Activated CD4-positive, alpha-beta memory T cell treated with anti-CD3 and anti-CD28 coated beads, Interleukin-2, amount 10 ng/mL, durations not matched to agents 7 days and 5 days (primary cell): ENCODE data around the gene KIAA0319L. TPM values are rescaled to one million over a fixed set of nuclear protein-coding genes. Genes with fewer than 3 reads are reported as not detected.
A peak's percentile ranks its signal among the peaks of the same experiment; 100 is the strongest.

Source experiments
- CTCF ChIA-PET: fragments of 350-600 bp; sonication (Branson Sonifier 250); formaldehyde crosslinking; loops from one replicate; lab custom pipeline; 2021; ENCODE audit warnings: antibody characterized with exemption, inconsistent platforms; lab: Charles Lee
- POLR2A ChIA-PET: fragments of 350-600 bp; sonication (Branson Sonifier 250); formaldehyde crosslinking; loops from one replicate; lab custom pipeline; 2021; ENCODE audit warnings: antibody characterized with exemption; lab: Charles Lee
- DNase-seq: peaks from one replicate; pipeline ENCODE4 v3.0.0-alpha.2; 2020
- H3K27ac Mint-ChIP-seq: one replicate; pipeline ENCODE4 v1.8.0; 2021; ENCODE audit warnings: mild to moderate bottlenecking, mixed read lengths
- H3K27me3 Mint-ChIP-seq: one replicate; pipeline ENCODE4 v1.8.0; 2021; ENCODE audit warnings: mixed read lengths
- H3K36me3 Mint-ChIP-seq: one replicate; pipeline ENCODE4 v1.8.0; 2021; ENCODE audit warnings: low read depth, mixed read lengths
- H3K4me1 Mint-ChIP-seq: one replicate; pipeline ENCODE4 v1.8.0; 2021; ENCODE audit warnings: mixed read lengths
- H3K4me3 Mint-ChIP-seq: one replicate; pipeline ENCODE4 v1.8.0; 2021; ENCODE audit warnings: mild to moderate bottlenecking, mixed read lengths
- H3K9me3 Mint-ChIP-seq: one replicate; pipeline ENCODE4 v1.8.0; 2021; ENCODE audit warnings: mixed read lengths
- total RNA-seq, 2 experiments: library from RNA; stranded (reverse); gene quantifications; one replicate each; pipeline ENCODE4 v1.2.3, GENCODE V29; 2021

KIAA0319L gene
- total RNA-seq, 2 experiments from 2014 or later = 48.4 to 53.2 TPM

DNA sequence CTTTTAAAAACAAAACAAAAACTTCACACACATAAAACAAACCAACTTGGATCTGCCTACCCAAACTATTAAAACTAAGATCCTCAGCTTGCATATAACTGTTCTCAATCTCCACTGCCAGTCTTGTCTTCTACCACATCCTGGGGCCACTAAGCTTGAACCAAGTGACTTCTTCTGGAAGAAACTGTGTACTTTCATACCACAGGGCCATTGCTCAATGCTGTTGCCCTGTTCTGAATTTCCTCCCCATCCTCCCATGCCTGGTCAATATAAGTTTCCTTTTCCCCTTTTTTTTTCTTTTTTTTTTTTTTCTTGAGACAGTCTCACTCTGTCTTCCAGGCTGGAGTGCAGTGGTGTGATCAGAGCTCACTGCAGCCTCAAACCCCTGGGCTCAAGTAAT is 109.9 kb downstream of the KIAA0319L start:
- CTCF ChIA-PET = interaction anchor here (0.7 to 10.6 kb wide), 3 partner anchors 16 to 119 kb away, joined by 3 to 159 read pairs (median 3); no protein-coding TSS in a partner anchor
- Mint-ChIP-seq H3K9me3 (no peaks in the 10 kb centered on the region), H3K36me3 (peaks cover 16% of the 10 kb centered on the region), H3K27ac (peak overlapping the region; percentile 32), H3K27me3 (no peaks in the 10 kb centered on the region), H3K4me3 (no peak overlapping the region), H3K4me1 (peaks cover 20% of the 10 kb centered on the region)
- no peak for DNase-seq
- POLR2A ChIA-PET = interaction anchor here (1.0 kb wide), 1 partner anchor 254 kb away, joined by 4 read pairs; the partner anchor contains the start of gene SFPQ

DNA sequence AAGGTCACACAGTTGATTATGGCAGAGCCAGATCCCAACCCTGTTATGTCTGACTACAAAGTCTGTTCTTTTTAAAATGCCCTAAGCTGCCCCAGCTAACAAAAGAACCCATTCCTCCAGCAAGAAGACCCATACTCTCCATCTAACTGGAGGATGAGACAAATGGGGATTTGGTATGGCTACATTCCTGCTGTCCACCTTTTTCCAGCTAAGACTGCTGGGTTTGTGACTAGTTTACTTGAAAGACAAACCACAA is 112.8 kb downstream of the KIAA0319L start:
- Mint-ChIP-seq H3K4me1 (peaks cover 10% of the 10 kb centered on the region), H3K9me3 (no peaks in the 10 kb centered on the region), H3K36me3 (peaks cover 17% of the 10 kb centered on the region), H3K27me3 (no peaks in the 10 kb centered on the region), H3K27ac (no peak overlapping the region), H3K4me3 (no peak overlapping the region)
- no peak for DNase-seq
- ChIA-PET CTCF (interaction anchor here (0.6 to 2.5 kb wide), 7 partner anchors 91 to 271 kb away, joined by 3 to 8 read pairs (median 4); no protein-coding TSS in a partner anchor), POLR2A (interaction anchor here (0.7 to 1.3 kb wide), 3 partner anchors 62 to 115 kb away, joined by 3 to 5 read pairs (median 5); partner anchors contain the start of genes KIAA0319L and NCDN)

DNA sequence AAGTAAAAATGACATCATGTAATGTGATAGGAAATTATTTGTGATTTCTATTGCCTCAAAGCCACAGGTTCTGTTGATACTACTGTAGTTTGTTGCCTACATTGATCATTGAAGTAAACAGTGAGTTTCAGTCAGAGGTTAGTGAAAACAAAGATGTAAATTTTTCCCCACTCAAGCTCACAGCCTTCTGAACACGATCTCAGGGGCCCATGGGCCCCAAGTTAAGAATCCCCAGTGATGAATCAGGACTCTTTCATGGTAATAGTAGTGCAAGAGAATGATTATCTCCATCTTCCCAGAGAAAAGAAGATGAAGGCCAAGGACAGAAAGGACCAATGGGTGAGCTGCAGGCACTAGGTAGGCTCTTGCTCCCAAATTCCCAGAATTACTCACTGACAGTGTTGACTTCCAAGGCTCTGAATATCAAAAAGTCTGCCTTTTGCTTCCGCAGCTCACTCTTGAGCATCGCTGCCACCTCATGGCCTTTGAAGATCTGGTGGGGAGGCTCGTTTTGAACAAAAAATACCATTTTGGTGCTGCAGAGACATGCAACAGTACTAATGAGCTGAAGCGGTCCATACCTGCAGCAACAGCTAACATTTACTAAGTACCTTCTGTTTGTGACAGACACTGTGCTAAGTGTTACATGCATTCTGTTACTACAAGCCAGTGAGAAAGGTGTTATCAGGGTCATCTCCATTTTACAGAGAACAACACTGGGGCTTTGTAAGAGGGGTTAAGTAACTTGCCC is 113.3 kb downstream of the KIAA0319L start:
- CTCF ChIA-PET = interaction anchor here (0.6 to 6.0 kb wide), 8 partner anchors 8 to 272 kb away, joined by 3 to 30 read pairs (median 4); no protein-coding TSS in a partner anchor
- POLR2A ChIA-PET = interaction anchor here (0.7 to 1.3 kb wide), 3 partner anchors 62 to 115 kb away, joined by 3 to 5 read pairs (median 5); partner anchors contain the start of genes KIAA0319L and NCDN
- no peak overlapping the region for H3K4me3 Mint-ChIP-seq
- H3K4me1 Mint-ChIP-seq = peaks cover 10% of the 10 kb centered on the region
- H3K9me3 Mint-ChIP-seq = no peaks in the 10 kb centered on the region
- no peak overlapping the region for H3K27ac Mint-ChIP-seq
- peaks cover 21% of the 10 kb centered on the region for H3K36me3 Mint-ChIP-seq
- H3K27me3 Mint-ChIP-seq = no peaks in the 10 kb centered on the region
- DNase-seq = no peak

DNA sequence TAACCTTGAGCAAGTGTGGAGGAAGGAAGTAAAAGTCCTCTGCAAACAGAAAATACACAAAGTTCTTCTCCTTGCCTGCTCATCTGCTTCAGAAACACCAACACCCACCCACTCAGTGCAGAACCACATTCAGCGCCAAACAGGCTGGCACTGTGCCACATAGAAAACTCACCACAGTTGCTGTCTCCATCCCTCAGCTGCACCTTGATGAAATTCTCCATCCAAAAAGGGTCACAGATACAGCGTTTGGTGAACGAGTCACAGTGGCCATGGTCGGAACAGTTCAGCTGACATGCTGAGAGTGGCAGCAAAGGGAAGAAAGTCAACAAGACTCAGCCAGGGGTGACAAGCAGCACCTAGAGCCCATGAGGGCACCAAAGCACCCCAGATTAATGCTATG is 114.5 kb downstream of the KIAA0319L start:
- Mint-ChIP-seq H3K4me1 (peaks cover 8% of the 10 kb centered on the region), H3K9me3 (no peaks in the 10 kb centered on the region), H3K4me3 (no peak overlapping the region), H3K27me3 (no peaks in the 10 kb centered on the region), H3K36me3 (peaks cover 28% of the 10 kb centered on the region), H3K27ac (no peak overlapping the region)
- ChIA-PET POLR2A (no interaction called here), CTCF (interaction anchor here (0.8 to 6.0 kb wide), 2 partner anchors 9 to 122 kb away, joined by 3 to 30 read pairs; no protein-coding TSS in a partner anchor)
- no peak for DNase-seq

DNA sequence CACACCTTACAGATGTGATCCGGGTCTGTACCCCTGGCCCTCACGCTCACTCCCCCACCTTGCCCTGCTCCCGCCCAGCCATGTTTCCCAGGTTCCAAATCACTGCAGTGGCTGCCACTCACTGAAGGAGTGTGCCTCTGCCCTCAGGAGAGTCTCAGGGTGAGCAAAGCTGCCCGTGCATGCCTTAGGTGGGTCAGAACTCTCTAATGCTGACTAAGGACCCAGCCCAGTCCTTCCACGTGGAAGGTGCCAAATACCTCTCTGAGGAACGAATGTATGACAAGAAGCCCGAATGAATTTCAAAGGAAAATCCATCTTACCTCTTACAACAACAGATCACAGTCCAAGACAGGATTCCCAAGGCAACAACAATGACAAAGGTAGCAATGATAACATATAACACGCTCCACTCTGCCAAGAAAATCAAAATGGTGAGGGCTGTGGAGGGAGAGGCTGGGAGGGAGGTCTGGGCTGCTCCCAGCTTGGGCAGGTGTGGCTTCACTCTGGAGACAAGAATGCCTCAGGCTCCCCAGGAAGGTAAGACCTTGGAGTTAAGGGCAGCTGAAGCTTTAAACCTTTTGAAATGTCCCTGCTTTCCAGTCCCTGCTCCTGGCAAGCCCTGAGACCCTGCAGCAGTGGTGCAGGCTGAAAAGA is 115.2 kb downstream of the KIAA0319L start:
- H3K27ac Mint-ChIP-seq = no peak overlapping the region
- no peaks in the 10 kb centered on the region for H3K27me3 Mint-ChIP-seq
- no peak overlapping the region for H3K4me3 Mint-ChIP-seq
- ChIA-PET POLR2A (no interaction called here), CTCF (interaction anchor here (0.8 to 6.0 kb wide), 2 partner anchors 10 to 123 kb away, joined by 3 to 30 read pairs; no protein-coding TSS in a partner anchor)
- peaks cover 35% of the 10 kb centered on the region for H3K36me3 Mint-ChIP-seq
- peaks cover 8% of the 10 kb centered on the region for H3K4me1 Mint-ChIP-seq
- DNase-seq = no peak
- H3K9me3 Mint-ChIP-seq = no peaks in the 10 kb centered on the region

DNA sequence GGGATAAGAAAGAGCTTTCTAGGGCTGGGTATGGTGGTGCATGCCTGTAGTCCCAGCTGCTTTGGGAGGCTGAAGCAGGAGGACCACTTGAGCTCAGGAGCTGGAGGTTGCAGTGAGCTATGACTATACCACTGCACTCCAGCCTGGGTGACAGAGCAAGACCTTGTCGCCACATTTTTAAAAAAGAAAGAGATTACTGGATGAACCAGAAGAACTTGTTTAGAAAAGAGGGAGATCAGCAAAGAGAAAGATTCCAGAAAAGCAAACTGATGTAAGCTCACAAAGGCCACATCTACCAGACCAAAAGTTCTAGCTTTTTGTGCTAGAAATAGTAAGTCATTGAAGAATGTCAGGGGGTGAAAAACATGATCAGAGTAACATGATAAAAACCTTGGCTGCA is 117.6 kb downstream of the KIAA0319L start:
- H3K4me1 Mint-ChIP-seq = peaks cover 8% of the 10 kb centered on the region
- CTCF ChIA-PET = interaction anchor here (1.0 to 6.0 kb wide), 3 partner anchors 12 to 125 kb away, joined by 4 to 30 read pairs (median 5); no protein-coding TSS in a partner anchor
- POLR2A ChIA-PET = interaction anchor here (1.0 kb wide), 1 partner anchor 12 kb away, joined by 3 read pairs; no protein-coding TSS in a partner anchor
- H3K27ac Mint-ChIP-seq = no peak overlapping the region
- no peaks in the 10 kb centered on the region for H3K27me3 Mint-ChIP-seq
- no peak for DNase-seq
- H3K9me3 Mint-ChIP-seq = no peaks in the 10 kb centered on the region
- H3K36me3 Mint-ChIP-seq = peaks cover 47% of the 10 kb centered on the region
- H3K4me3 Mint-ChIP-seq = no peak overlapping the region

DNA sequence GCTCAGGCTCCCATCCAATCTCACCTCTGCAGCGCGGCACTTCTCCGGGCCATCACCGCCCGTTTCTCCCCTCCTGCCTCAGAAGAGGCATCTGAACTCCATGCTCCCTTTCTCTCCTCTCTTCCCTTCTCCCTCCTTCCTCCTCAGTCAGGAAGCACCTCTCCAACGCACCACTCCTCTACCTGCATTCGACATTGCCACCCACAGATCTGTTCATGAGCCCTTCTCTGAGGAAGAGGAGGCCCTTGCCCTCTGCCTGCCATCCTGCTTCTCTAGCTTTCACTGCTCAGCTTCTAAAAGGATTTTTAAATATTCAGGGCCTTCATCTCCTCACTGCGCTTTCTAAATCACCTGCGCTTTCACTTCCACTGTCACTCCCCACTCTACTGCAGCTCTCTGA is 120.0 kb downstream of the KIAA0319L start:
- no peak overlapping the region for H3K27ac Mint-ChIP-seq
- H3K9me3 Mint-ChIP-seq = no peaks in the 10 kb centered on the region
- H3K4me3 Mint-ChIP-seq = no peak overlapping the region
- CTCF ChIA-PET = interaction anchor here (2.8 kb wide), 1 partner anchor 13 kb away, joined by 9 read pairs; no protein-coding TSS in a partner anchor
- DNase-seq = no peak
- H3K4me1 Mint-ChIP-seq = peaks cover 20% of the 10 kb centered on the region
- peaks cover 58% of the 10 kb centered on the region for H3K36me3 Mint-ChIP-seq
- no peaks in the 10 kb centered on the region for H3K27me3 Mint-ChIP-seq
- POLR2A ChIA-PET = interaction anchor here (0.9 kb wide), 1 partner anchor 116 kb away, joined by 5 read pairs; no protein-coding TSS in a partner anchor

DNA sequence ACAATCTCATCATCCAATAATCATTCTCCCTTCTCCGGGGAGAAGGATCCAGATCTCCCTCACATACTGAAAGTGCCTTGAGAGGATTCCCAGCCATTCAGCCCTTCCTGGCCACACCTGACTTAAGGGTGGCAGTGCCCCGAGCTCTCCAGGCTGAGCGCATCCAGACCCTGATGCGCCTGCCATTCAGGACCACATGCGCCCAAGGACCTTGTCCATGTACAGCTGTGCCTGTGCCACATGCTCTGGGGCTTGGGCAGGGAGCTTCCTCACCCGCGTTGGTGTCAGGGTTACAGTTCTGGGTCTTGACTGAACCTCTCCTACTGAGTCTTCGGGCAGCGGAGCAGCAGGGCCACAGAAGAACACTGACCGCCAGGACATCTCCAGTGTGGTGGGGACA is 121.1 kb downstream of the KIAA0319L start:
- CTCF ChIA-PET = interaction anchor here (2.8 kb wide), 1 partner anchor 15 kb away, joined by 9 read pairs; no protein-coding TSS in a partner anchor
- H3K4me1 Mint-ChIP-seq = peaks cover 30% of the 10 kb centered on the region
- POLR2A ChIA-PET = interaction anchor here (0.8 kb wide), 1 partner anchor 129 kb away, joined by 3 read pairs; no protein-coding TSS in a partner anchor
- no peak for DNase-seq
- no peak overlapping the region for H3K27ac Mint-ChIP-seq
- no peak overlapping the region for H3K4me3 Mint-ChIP-seq
- H3K9me3 Mint-ChIP-seq = no peaks in the 10 kb centered on the region
- H3K36me3 Mint-ChIP-seq = peaks cover 58% of the 10 kb centered on the region
- no peaks in the 10 kb centered on the region for H3K27me3 Mint-ChIP-seq

DNA sequence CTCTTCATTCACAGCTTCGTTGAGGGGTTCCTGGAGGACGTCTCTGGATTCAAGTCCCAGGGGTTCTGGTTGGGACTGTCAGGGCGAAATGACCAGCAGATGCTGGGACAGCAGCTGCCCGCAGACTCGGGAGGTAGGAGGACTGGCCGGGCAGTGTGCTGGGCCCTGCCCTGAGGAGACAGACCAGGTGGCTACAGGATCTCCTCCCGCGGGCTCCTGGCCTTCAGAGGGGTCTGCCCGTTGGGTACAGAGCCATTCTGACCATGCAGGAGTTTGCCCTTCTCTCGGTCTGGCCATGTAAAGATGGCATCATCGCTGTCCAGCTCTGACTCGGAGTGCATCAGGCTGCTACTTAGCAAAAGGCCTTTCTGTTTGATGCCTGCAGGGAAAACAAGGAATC is 122.5 kb downstream of the KIAA0319L start:
- H3K9me3 Mint-ChIP-seq = no peaks in the 10 kb centered on the region
- H3K4me1 Mint-ChIP-seq = peaks cover 36% of the 10 kb centered on the region
- H3K36me3 Mint-ChIP-seq = peaks cover 66% of the 10 kb centered on the region
- CTCF ChIA-PET = interaction anchor here (1.4 kb wide), 1 partner anchor 16 kb away, joined by 3 read pairs; no protein-coding TSS in a partner anchor
- H3K4me3 Mint-ChIP-seq = no peak overlapping the region
- no peaks in the 10 kb centered on the region for H3K27me3 Mint-ChIP-seq
- POLR2A ChIA-PET = no interaction called here
- DNase-seq = no peak
- H3K27ac Mint-ChIP-seq = no peak overlapping the region

DNA sequence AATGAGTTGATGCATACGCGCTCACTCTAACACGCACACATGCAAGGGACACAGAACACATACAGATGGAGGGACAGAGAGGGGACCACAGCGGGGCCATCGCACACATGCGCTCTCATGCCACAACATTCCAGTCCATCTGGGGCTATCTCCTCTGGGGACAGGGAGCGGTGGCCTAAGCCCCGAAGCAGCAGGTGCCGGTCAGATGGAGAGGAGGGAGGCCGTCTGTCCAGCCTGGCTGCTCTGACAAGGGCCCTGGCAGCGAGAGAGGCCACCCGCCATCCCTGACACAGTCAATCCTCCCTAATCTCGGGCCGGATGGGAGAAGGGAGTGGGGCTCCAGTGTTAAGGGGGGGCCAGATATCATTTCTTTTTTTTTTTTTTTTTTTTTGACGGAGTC is 123.5 kb downstream of the KIAA0319L start:
- no peak overlapping the region for H3K27ac Mint-ChIP-seq

DNA sequence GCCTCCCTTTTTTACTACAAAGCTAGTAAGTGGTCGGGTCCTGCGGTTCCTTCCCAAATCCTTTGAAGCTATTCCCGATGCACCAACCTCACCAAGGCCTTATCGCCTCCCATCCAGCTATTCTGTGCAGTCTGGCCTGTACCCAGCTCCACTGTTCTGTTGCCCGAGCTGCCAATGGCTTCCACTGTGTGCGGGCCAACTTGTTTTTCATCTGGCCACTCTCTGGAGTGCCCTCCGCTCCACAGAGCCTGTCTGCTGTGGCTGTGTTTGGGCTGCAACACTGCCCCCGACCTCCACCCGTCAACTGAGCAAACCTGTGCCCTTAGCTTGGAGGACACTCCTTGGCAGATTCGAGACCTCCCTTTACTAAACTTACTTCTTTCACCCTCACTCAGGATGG is 125.0 kb downstream of the KIAA0319L start:
- POLR2A ChIA-PET = no interaction called here
- H3K27ac Mint-ChIP-seq = peak overlapping the region; percentile 22

More for the DNA sequence above, 123.5 kb downstream of the KIAA0319L start:
- Mint-ChIP-seq H3K4me1 (peaks cover 36% of the 10 kb centered on the region), H3K36me3 (peaks cover 58% of the 10 kb centered on the region), H3K9me3 (no peaks in the 10 kb centered on the region), H3K4me3 (no peak overlapping the region), H3K27me3 (no peaks in the 10 kb centered on the region)
- ChIA-PET POLR2A (no interaction called here), CTCF (interaction anchor here (1.4 kb wide), 1 partner anchor 17 kb away, joined by 3 read pairs; no protein-coding TSS in a partner anchor)
- no peak for DNase-seq

DNA sequence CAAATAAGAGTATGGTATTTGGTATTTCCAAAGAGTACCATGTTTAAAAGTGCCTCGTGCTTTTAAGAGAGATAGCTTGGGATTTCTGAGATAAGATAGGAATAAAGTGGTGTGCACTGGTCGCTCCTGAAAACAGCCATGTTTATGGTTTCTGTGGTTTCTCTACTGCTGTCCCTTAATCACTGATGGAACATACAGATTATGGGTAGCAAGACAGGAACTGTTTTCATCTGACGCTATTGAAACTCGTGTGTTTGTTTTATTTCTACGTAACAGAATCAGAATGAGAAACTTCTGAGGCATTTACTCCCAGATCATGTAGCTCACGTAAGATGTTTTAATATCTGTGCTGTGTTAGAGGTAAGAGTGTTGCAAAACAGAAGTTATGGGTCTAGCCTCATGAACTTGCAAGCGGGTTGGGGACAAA is 126.0 kb downstream of the KIAA0319L start:
- Mint-ChIP-seq H3K36me3 (peaks cover 43% of the 10 kb centered on the region), H3K4me1 (peaks cover 34% of the 10 kb centered on the region), H3K4me3 (no peak overlapping the region), H3K9me3 (no peaks in the 10 kb centered on the region), H3K27ac (peak overlapping the region; percentile 47), H3K27me3 (no peaks in the 10 kb centered on the region)
- POLR2A ChIA-PET = no interaction called here
- no peak for DNase-seq
- CTCF ChIA-PET = interaction anchor here (1.3 to 1.4 kb wide), 2 partner anchors 20 to 134 kb away, joined by 4 read pairs; no protein-coding TSS in a partner anchor

More for the DNA sequence above, 125.0 kb downstream of the KIAA0319L start:
- no peak for DNase-seq
- no peak overlapping the region for H3K4me3 Mint-ChIP-seq
- no peaks in the 10 kb centered on the region for H3K27me3 Mint-ChIP-seq
- peaks cover 47% of the 10 kb centered on the region for H3K36me3 Mint-ChIP-seq
- H3K9me3 Mint-ChIP-seq = no peaks in the 10 kb centered on the region
- CTCF ChIA-PET = interaction anchor here (0.9 to 1.5 kb wide), 3 partner anchors 13 to 230 kb away, joined by 3 to 4 read pairs (median 3); no protein-coding TSS in a partner anchor
- peaks cover 34% of the 10 kb centered on the region for H3K4me1 Mint-ChIP-seq
